H1 (cell line): ENCODE results near the gene OPA3. TPM values are rescaled to one million over a fixed set of nuclear protein-coding genes. Genes with fewer than 3 reads are reported as not detected.

ENCODE experiments used
- CTCF ChIA-PET: fragments of 300-600 bp; sonication (Branson Sonifier 250); formaldehyde crosslinking; loops from one replicate; lab custom pipeline; 2021; ENCODE audit not compliant: partially characterized antibody; lab: Charles Lee
- POLR2A ChIA-PET: fragments of 300-600 bp; sonication (Branson Sonifier 250); formaldehyde crosslinking; loops from one replicate; lab custom pipeline; 2021; ENCODE audit warnings: inconsistent platforms; ENCODE audit not compliant: partially characterized antibody; lab: Charles Lee
- DNase-seq, 2 experiments: peaks; one replicate each; pipeline versions ENCODE4 v3.0.0 to v3.0.0-alpha.2; 2010 to 2022; ENCODE audit warnings: low spot score in 2 of 2, low read depth in 1 of 2, mixed read lengths in 1 of 2
- FAIRE-seq: peaks from 2 replicates; lab custom pipeline; 2011; peaks lifted over from hg19 to GRCh38; lab: Jason Lieb, UNC
- H2AFZ ChIP-seq: 2 replicates; pipeline ENCODE4 v1.8.1; 2012; ENCODE audit warnings: low read length, inconsistent platforms
- H2AK5ac ChIP-seq: 2 replicates; pipeline ENCODE4 v1.6.1; 2013; ENCODE audit warnings: low read depth, low read length
- H2BK120ac ChIP-seq: replicated peaks from 2 replicates; pipeline ENCODE3; 2013; ENCODE audit warnings: low read depth, low read length, inconsistent platforms
- H2BK12ac ChIP-seq: 2 replicates; pipeline ENCODE4 v1.6.1; 2013; ENCODE audit warnings: low read depth, low read length
- H2BK15ac ChIP-seq: 2 replicates; pipeline ENCODE4 v1.6.1; 2013; ENCODE audit warnings: low read length
- H2BK20ac ChIP-seq: 2 replicates; pipeline ENCODE4 v1.6.1; 2013; ENCODE audit warnings: low read length
- H2BK5ac ChIP-seq: 2 replicates; pipeline ENCODE4 v1.6.1; 2013; ENCODE audit warnings: low read depth, low read length
- H3K14ac ChIP-seq: 2 replicates; pipeline ENCODE4 v1.6.1; 2013; ENCODE audit warnings: inconsistent platforms; ENCODE audit not compliant: insufficient read length
- H3K18ac ChIP-seq: 2 replicates; pipeline ENCODE4 v1.6.1; 2013; ENCODE audit warnings: low read length; ENCODE audit errors: extremely low read depth
- H3K23ac ChIP-seq: 2 replicates; pipeline ENCODE4 v1.6.1; 2013; ENCODE audit warnings: inconsistent platforms; ENCODE audit not compliant: insufficient read length
- H3K23me2 ChIP-seq: 2 replicates; pipeline ENCODE4 v1.6.1; 2013; ENCODE audit warnings: low read depth, low read length
- H3K27ac ChIP-seq: 2 replicates; pipeline ENCODE4 v1.6.1; 2011; ENCODE audit warnings: low read depth, low read length, inconsistent platforms
- H3K27me3 ChIP-seq, 4 experiments: replicated peaks in 1 of 4; 1 replicate in 1 of 4; 2 replicates in 3 of 4; pipeline versions ENCODE4 v1.6.1 to v1.8.1; 2011 to 2013; ENCODE audit warnings: low read length in 3 of 4, mild to moderate bottlenecking in 3 of 4, inconsistent platforms in 2 of 4, mixed read lengths in 2 of 4, moderate library complexity in 1 of 4; ENCODE audit not compliant: control insufficient read depth in 3 of 4, insufficient read depth in 3 of 4; ENCODE audit errors: extremely low read depth in 1 of 4
- H3K36me3 ChIP-seq, 4 experiments: 2 replicates each; pipeline versions ENCODE4 v1.6.1 to v1.8.1; 2011 to 2013; ENCODE audit warnings: mild to moderate bottlenecking in 4 of 4, low read length in 3 of 4, moderate library complexity in 2 of 4, control low read depth in 1 of 4, inconsistent platforms in 1 of 4; ENCODE audit not compliant: insufficient read depth in 4 of 4, control insufficient read depth in 2 of 4
- H3K4ac ChIP-seq: replicated peaks from 2 replicates; pipeline ENCODE3; 2013; ENCODE audit warnings: low read length, low read depth, mixed read lengths, inconsistent platforms; ENCODE audit not compliant: insufficient read length
- H3K4me1 ChIP-seq, 4 experiments: replicated peaks in 1 of 4; 1 replicate in 1 of 4; 2 replicates in 3 of 4; pipeline versions ENCODE4 v1.6.1 to v1.8.1; 2011 to 2013; ENCODE audit warnings: low read length in 3 of 4, inconsistent platforms in 2 of 4, mixed read lengths in 1 of 4; ENCODE audit not compliant: insufficient read depth in 4 of 4, control insufficient read depth in 3 of 4
- H3K4me2 ChIP-seq, 2 experiments: 2 replicates each; pipeline versions ENCODE4 v1.6.1 to v1.8.1; 2011 to 2013; ENCODE audit warnings: low read depth in 2 of 2, low read length in 2 of 2, control low read depth in 1 of 2, inconsistent platforms in 1 of 2, mild to moderate bottlenecking in 1 of 2; ENCODE audit not compliant: insufficient read depth in 1 of 2
- H3K4me3 ChIP-seq, 4 experiments: fragments of 200-600, 300-600 bp in 1 of 4; sonication (generic), shearing (Covaris generic), sonication (Bioruptor Twin) in 1 of 4; 2 replicates each; pipeline versions ENCODE4 v1.5.1 to v1.8.1; 2011 to 2016; ENCODE audit warnings: low read length in 4 of 4, low read depth in 3 of 4, control low read depth in 2 of 4, inconsistent platforms in 2 of 4, mild to moderate bottlenecking in 2 of 4, mixed read lengths in 1 of 4, moderate library complexity in 1 of 4; ENCODE audit not compliant: insufficient read depth in 2 of 4; ENCODE audit errors: extremely low read depth in 1 of 4
- H3K56ac ChIP-seq: replicated peaks from 2 replicates; pipeline ENCODE3; 2013; ENCODE audit warnings: low read depth, mild to moderate bottlenecking, mixed read lengths, low read length, inconsistent platforms; ENCODE audit not compliant: insufficient read length
- H3K79me1 ChIP-seq: 2 replicates; pipeline ENCODE4 v1.6.1; 2013; ENCODE audit warnings: low read depth, low read length, control low read depth
- H3K79me2 ChIP-seq, 2 experiments: 2 replicates each; pipeline versions ENCODE4 v1.6.1 to v1.8.1; 2012 to 2013; ENCODE audit warnings: low read length in 2 of 2, mild to moderate bottlenecking in 2 of 2, inconsistent platforms in 1 of 2; ENCODE audit not compliant: insufficient read depth in 2 of 2, control insufficient read depth in 1 of 2
- H3K9ac ChIP-seq, 4 experiments: replicated peaks in 1 of 4; 1 replicate in 1 of 4; 2 replicates in 3 of 4; pipeline versions ENCODE4 v1.6.1 to v1.8.1; 2011 to 2013; ENCODE audit warnings: low read depth in 3 of 4, low read length in 3 of 4, control low read depth in 2 of 4, mild to moderate bottlenecking in 2 of 4, moderate library complexity in 2 of 4, inconsistent platforms in 1 of 4; ENCODE audit errors: extremely low read depth in 1 of 4
- H3K9me3 ChIP-seq, 2 experiments: 2 replicates each; pipeline versions ENCODE4 v1.6.1 to v1.8.1; 2012 to 2013; ENCODE audit warnings: mild to moderate bottlenecking in 2 of 2, moderate library complexity in 2 of 2, control low read depth in 1 of 2, inconsistent platforms in 1 of 2, low read depth in 1 of 2, low read length in 1 of 2, mixed read lengths in 1 of 2; ENCODE audit not compliant: insufficient read depth in 2 of 2
- H4K20me1 ChIP-seq, 2 experiments: replicated peaks in 1 of 2; 2 replicates each; pipeline versions ENCODE3 to v1.8.1; 2011 to 2013; ENCODE audit warnings: inconsistent platforms in 2 of 2, low read length in 2 of 2, mild to moderate bottlenecking in 1 of 2; ENCODE audit not compliant: insufficient read depth in 2 of 2, control insufficient read depth in 1 of 2
- H4K5ac ChIP-seq: 2 replicates; pipeline ENCODE4 v1.6.1; 2013; ENCODE audit warnings: low read length, low read depth, mixed read lengths, inconsistent platforms; ENCODE audit not compliant: insufficient read length
- H4K8ac ChIP-seq: 2 replicates; pipeline ENCODE4 v1.8.0; 2013; ENCODE audit warnings: mild to moderate bottlenecking, moderate library complexity, low read length, inconsistent platforms; ENCODE audit not compliant: insufficient read depth; ENCODE audit errors: extremely low read depth
- H4K91ac ChIP-seq: replicated peaks from 2 replicates; pipeline ENCODE3; 2013; ENCODE audit warnings: low read length, mixed read lengths, inconsistent platforms; ENCODE audit not compliant: insufficient read length
- ATF3 ChIP-seq: IDR thresholded peaks from 2 replicates; pipeline ENCODE4 v1.6.1; 2011; ENCODE audit warnings: low read depth, mild to moderate bottlenecking, low read length; ENCODE audit not compliant: insufficient read depth
- BACH1 ChIP-seq: IDR thresholded peaks from 2 replicates; pipeline ENCODE4 v1.6.1; 2012; ENCODE audit warnings: low read length, improper control_type of control experiment
- CBX5 ChIP-seq: fragments of 300-800, 300-1000 bp; sonication (generic); IDR thresholded peaks from 2 replicates; pipeline ENCODE4 v1.7.1; 2016; ENCODE audit warnings: antibody characterized with exemption, low read length, low read depth
- CBX8 ChIP-seq: fragments of 300-800, 300-1000 bp; sonication (generic); IDR thresholded peaks from 2 replicates; pipeline ENCODE4 v1.7.1; 2016; ENCODE audit warnings: low read depth, low read length, borderline replicate concordance
- HDAC2 ChIP-seq, 2 experiments: fragments of 300-600 bp in 1 of 2; sonication (generic) in 1 of 2; IDR thresholded peaks; 2 replicates each; pipeline ENCODE4 v1.6.1; 2011 to 2012; ENCODE audit warnings: low read depth in 2 of 2, low read length in 2 of 2, mild to moderate bottlenecking in 2 of 2, moderate library complexity in 2 of 2, borderline replicate concordance in 1 of 2, inconsistent platforms in 1 of 2
- JUN ChIP-seq: IDR thresholded peaks from 2 replicates; pipeline ENCODE4 v1.6.1; 2011; ENCODE audit warnings: low read depth, mild to moderate bottlenecking, improper control_type of control experiment, low read length
- NRF1 ChIP-seq: IDR thresholded peaks from 2 replicates; pipeline ENCODE4 v1.6.1; 2011; ENCODE audit warnings: mild to moderate bottlenecking, low read depth, low read length, improper control_type of control experiment
- POU5F1 ChIP-seq: IDR thresholded peaks from 2 replicates; pipeline ENCODE4 v1.6.1; 2011; ENCODE audit warnings: low read depth, mild to moderate bottlenecking, low read length, moderate library complexity
- RXRA ChIP-seq: IDR thresholded peaks from 2 replicates; pipeline ENCODE4 v1.6.1; 2011; ENCODE audit warnings: low read depth, mild to moderate bottlenecking, low read length, moderate library complexity; ENCODE audit not compliant: insufficient read depth
- SP2 ChIP-seq: IDR thresholded peaks from 2 replicates; pipeline ENCODE4 v1.6.1; 2012; ENCODE audit warnings: mild to moderate bottlenecking, low read length, inconsistent platforms
- whole genome bisulfite sequencing, 2 experiments: shearing (Covaris generic) in 1 of 2; methylation state at CpG; one replicate each; pipeline versions ENCODE4 v1.1.6 to v1.1.7; 2013 to 2015; ENCODE audit warnings: low lambda C conversion rate in 2 of 2, mixed read lengths in 2 of 2, inconsistent platforms in 1 of 2, low coverage in 1 of 2, missing lambda C conversion rate in 1 of 2; ENCODE audit not compliant: insufficient replicate concordance in 2 of 2, insufficient coverage in 1 of 2, insufficient read length in 1 of 2; ENCODE audit errors: extremely low coverage in 1 of 2, missing lambda C conversion rate in 1 of 2; 5-methylcytosine and 5-hydroxymethylcytosine counted together
- polyA plus RNA-seq, 7 experiments: library from polyadenylated mRNA; depleted of rRNA in 3 of 7; stranded (reverse) in 5 of 7; unstranded in 2 of 7; fragments of >200 nt in 5 of 7; fragments of 200-250 nt in 2 of 7; gene quantifications; 1 replicate in 5 of 7; 2 replicates in 1 of 7; 4 replicates in 1 of 7; pipeline versions ENCODE4 v1.2.1 to v1.2.3, GENCODE V29; 2011 to 2013; ENCODE audit warnings: missing spikeins in 2 of 7, mixed read lengths in 2 of 7
- total RNA-seq: library from RNA; stranded (reverse); fragmentation: NEBNext Ultra II Directional; extraction: Animal tissue kit (Norgen Biotek cat#: 25700); gene quantifications from 2 replicates; pipeline ENCODE4 v1.2.1, GENCODE V29; 2021

Gene OPA3
- total and polyA plus RNA-seq, 2 of the 8 experiments (the other 6 are each of a cell fraction or from before 2014, with no cell fraction given) = 12.5 to 14.5 TPM

- Histone ChIP-seq H3K9ac (no peak overlapping the region), H3K4me1 (no peaks in the 10 kb centered on the region), H3K23me2 (no peaks in the 10 kb centered on the region), H4K91ac (no peak overlapping the region), H3K27ac (no peak overlapping the region), H4K5ac (no peak overlapping the region), H2AFZ (no peak overlapping the region), H2BK20ac (no peak overlapping the region), H3K79me1 (peaks cover 32% of the 10 kb centered on the region), H2BK120ac (no peak overlapping the region), H3K36me3 (peaks cover 6 to 32% (median 16%) of the 10 kb centered on the region in 4 experiments), H2BK12ac (no peak overlapping the region), H4K20me1 (peaks cover 18 to 34% of the 10 kb centered on the region in 2 experiments), H3K79me2 (peaks cover 17 to 55% of the 10 kb centered on the region in 2 experiments), H3K18ac (no peak overlapping the region), H2BK5ac (no peak overlapping the region), H3K4me2 (no peak overlapping the region), H3K9me3 (no peaks in the 10 kb centered on the region), H3K56ac (no peak overlapping the region), H2AK5ac (no peak overlapping the region), H3K23ac (no peak overlapping the region), H4K8ac (no peak overlapping the region), H3K27me3 (no peaks in the 10 kb centered on the region), H3K14ac (no peak overlapping the region), H3K4me3 (no peak overlapping the region), H3K4ac (no peak overlapping the region), H2BK15ac (no peak overlapping the region)
- FAIRE-seq (no peak), DNase-seq (no peak)
- TF ChIP-seq BACH1 (no peak), JUN (no peak), ATF3 (no peak), CBX5 (no peak), CBX8 (no peak), HDAC2 (IDR thresholded peaks at IDR 0.05; ENCODE audit: borderline replicate concordance in 1 of 2, low read depth in 2 of 2, low read length in 2 of 2) (no peak), POU5F1 (no peak), SP2 (no peak), NRF1 (no peak), RXRA (no peak)
- 94% methylated on average over 9 of the region's 9 CpGs; no CpG with 5 or more reads in 1 of the 2 experiments for WGBS, 2 experiments
- ChIA-PET POLR2A (interaction anchor here (0.8 to 2.0 kb wide), 5 partner anchors 13 to 154 kb away, joined by 3 to 8 read pairs (median 3); no protein-coding TSS in a partner anchor), CTCF (interaction anchor here (0.6 to 2.4 kb wide), 13 partner anchors 11 to 165 kb away, joined by 3 to 10 read pairs (median 3); no protein-coding TSS in a partner anchor)
These were observed 68.7 kb downstream of the OPA3 start for GRCh38 chr19:45515807-45516401.
